GM23248 (cell line): ENCODE data around the gene ADRA2C. TPM values are rescaled to one million over a fixed set of nuclear protein-coding genes. Genes with fewer than 3 reads are reported as not detected.

Experiments used
- DNase-seq: peaks from one replicate; pipeline ENCODE4 v3.0.0-alpha.2; 2015
- H2AFZ ChIP-seq: fragments of 200-600 bp; sonication (generic); 2 replicates; pipeline ENCODE4 v1.6.1; 2016; ENCODE audit warnings: antibody characterized with exemption
- H3F3A ChIP-seq: fragments of 200-600 bp; sonication (generic); 2 replicates; pipeline ENCODE4 v1.6.1; 2016; ENCODE audit warnings: mild to moderate bottlenecking, antibody characterized with exemption, mixed run types; ENCODE audit not compliant: insufficient read depth
- H3K27ac ChIP-seq: fragments of 200-600 bp; sonication (generic); 2 replicates; pipeline ENCODE4 v1.5.1; 2016; ENCODE audit warnings: mild to moderate bottlenecking
- H3K27me3 ChIP-seq: fragments of 200-600 bp; sonication (generic); replicated peaks from 2 replicates; pipeline ENCODE4 v1.6.1; 2016; ENCODE audit warnings: mild to moderate bottlenecking; ENCODE audit not compliant: insufficient read depth
- H3K36me3 ChIP-seq: fragments of 200-600 bp; sonication (generic); 2 replicates; pipeline ENCODE4 v1.6.1; 2016; ENCODE audit warnings: low read depth, mild to moderate bottlenecking
- H3K4me1 ChIP-seq: fragments of 200-600 bp; sonication (generic); 2 replicates; pipeline ENCODE4 v1.6.1; 2016; ENCODE audit warnings: mild to moderate bottlenecking; ENCODE audit not compliant: insufficient read depth
- H3K4me2 ChIP-seq: fragments of 200-600 bp; sonication (generic); one replicate; pipeline ENCODE4 v1.6.1; 2016; ENCODE audit warnings: mild to moderate bottlenecking; ENCODE audit not compliant: unreplicated experiment
- H3K4me3 ChIP-seq: fragments of 200-600 bp; sonication (generic); 2 replicates; pipeline ENCODE4 v1.5.1; 2016; ENCODE audit warnings: mild to moderate bottlenecking
- H3K79me2 ChIP-seq: fragments of 200-600 bp; sonication (generic); 2 replicates; pipeline ENCODE4 v1.6.1; 2016; ENCODE audit warnings: mild to moderate bottlenecking; ENCODE audit not compliant: insufficient read depth
- H3K9ac ChIP-seq: fragments of 200-600 bp; sonication (generic); 2 replicates; pipeline ENCODE4 v1.6.1; 2016; ENCODE audit warnings: mild to moderate bottlenecking
- H3K9me2 ChIP-seq: fragments of 200-600 bp; sonication (generic); 2 replicates; pipeline ENCODE4 v1.6.1; 2016; ENCODE audit warnings: mixed run types, mild to moderate bottlenecking, moderate library complexity; ENCODE audit not compliant: insufficient read depth
- H3K9me3 ChIP-seq: fragments of 200-600 bp; sonication (generic); one replicate; pipeline ENCODE4 v1.6.1; 2017; ENCODE audit warnings: low read depth
- H4K20me1 ChIP-seq: fragments of 200-600 bp; sonication (generic); 2 replicates; pipeline ENCODE4 v1.6.0; 2016; ENCODE audit not compliant: insufficient read depth
- EZH2 ChIP-seq: fragments of 200-600 bp; sonication (generic); IDR thresholded peaks from 2 replicates; pipeline ENCODE4 v1.6.1; 2018; ENCODE audit warnings: antibody characterized with exemption, mild to moderate bottlenecking; ENCODE audit not compliant: insufficient read depth, poor library complexity, severe bottlenecking
- EZH2phosphoT487 ChIP-seq: fragments of 200-600 bp; sonication (generic); IDR thresholded peaks from 2 replicates; pipeline ENCODE4 v1.6.1; 2018; ENCODE audit warnings: antibody characterized with exemption, moderate library complexity, mild to moderate bottlenecking, low read depth; ENCODE audit not compliant: insufficient read depth
- WGBS, 2 experiments: methylation state at CpG; one replicate each; pipeline ENCODE4 v1.1.6; 2015 to 2017; ENCODE audit warnings: low lambda C conversion rate in 2 of 2, low coverage in 1 of 2; ENCODE audit errors: missing lambda C conversion rate in 2 of 2; 5-methylcytosine and 5-hydroxymethylcytosine counted together
- in situ Hi-C: fragments of 300-500 bp; cut with MboI; formaldehyde crosslinking; loops from 2 replicates; pipeline ENCODE4 v1.15.0; 2020
- polyA plus RNA-seq: library from polyadenylated mRNA; unstranded; fragments of >200 nt; fragmentation: Nextera tagmentation; extraction: Ambion mirVana; gene quantifications from 2 replicates; pipeline ENCODE4 v1.2.1, GENCODE V29; 2016
- total RNA-seq: library from RNA; depleted of rRNA; stranded (reverse); fragments of >200 nt; shearing (Covaris generic); gene quantifications from 2 replicates; pipeline ENCODE4 v1.2.3, GENCODE V29; 2014

ADRA2C gene
- total and polyA plus RNA-seq, 2 experiments from 2014 or later, result 0.14 to 2.2 TPM

GRCh38 chr4:3788366-3788660 is 22.1 kb downstream of the ADRA2C start:
- Histone ChIP-seq H3K27me3 (peaks cover 5% of the 10 kb centered on the region), H2AFZ (no peak overlapping the region), H3K9ac (no peak overlapping the region), H3K9me2 (no peaks in the 10 kb centered on the region), H3K27ac (no peak overlapping the region), H3K4me1 (no peaks in the 10 kb centered on the region), H3K36me3 (no peaks in the 10 kb centered on the region), H4K20me1 (no peaks in the 10 kb centered on the region), H3K4me3 (no peak overlapping the region), H3K9me3 (no peaks in the 10 kb centered on the region), H3K4me2 (no peak overlapping the region), H3K79me2 (no peaks in the 10 kb centered on the region), H3F3A (no peaks in the 10 kb centered on the region)
- TF ChIP-seq EZH2phosphoT487 (no peak), EZH2 (no peak)
- WGBS, 2 experiments, result 64 to 70% methylated on average over 13 of the region's 13 CpGs
- no peak for DNase-seq
- in situ Hi-C loops, result no loop called here

- H3K4me1 ChIP-seq, result no peaks in the 10 kb centered on the region
- H3F3A ChIP-seq, result no peaks in the 10 kb centered on the region
- no peaks in the 10 kb centered on the region for H3K9me3 ChIP-seq
- 51 to 63% methylated on average over 9 of the region's 9 CpGs for whole genome bisulfite sequencing, 2 experiments
- no peaks in the 10 kb centered on the region for H4K20me1 ChIP-seq
- H3K4me3 ChIP-seq, result no peak overlapping the region
- no peaks in the 10 kb centered on the region for H3K79me2 ChIP-seq
- no peaks in the 10 kb centered on the region for H3K9me2 ChIP-seq
- H2AFZ ChIP-seq, result no peak overlapping the region
- no peak overlapping the region for H3K9ac ChIP-seq
- in situ Hi-C loops, result no loop called here
- no peak overlapping the region for H3K27ac ChIP-seq
- DNase-seq, result no peak
- H3K36me3 ChIP-seq, result no peaks in the 10 kb centered on the region
- TF ChIP-seq EZH2 (no peak), EZH2phosphoT487 (no peak)
- peaks cover 5% of the 10 kb centered on the region for H3K27me3 ChIP-seq
- no peak overlapping the region for H3K4me2 ChIP-seq
Observed at GRCh38 chr4:3789587-3789986, 23.4 kb downstream of the ADRA2C start.

DNA sequence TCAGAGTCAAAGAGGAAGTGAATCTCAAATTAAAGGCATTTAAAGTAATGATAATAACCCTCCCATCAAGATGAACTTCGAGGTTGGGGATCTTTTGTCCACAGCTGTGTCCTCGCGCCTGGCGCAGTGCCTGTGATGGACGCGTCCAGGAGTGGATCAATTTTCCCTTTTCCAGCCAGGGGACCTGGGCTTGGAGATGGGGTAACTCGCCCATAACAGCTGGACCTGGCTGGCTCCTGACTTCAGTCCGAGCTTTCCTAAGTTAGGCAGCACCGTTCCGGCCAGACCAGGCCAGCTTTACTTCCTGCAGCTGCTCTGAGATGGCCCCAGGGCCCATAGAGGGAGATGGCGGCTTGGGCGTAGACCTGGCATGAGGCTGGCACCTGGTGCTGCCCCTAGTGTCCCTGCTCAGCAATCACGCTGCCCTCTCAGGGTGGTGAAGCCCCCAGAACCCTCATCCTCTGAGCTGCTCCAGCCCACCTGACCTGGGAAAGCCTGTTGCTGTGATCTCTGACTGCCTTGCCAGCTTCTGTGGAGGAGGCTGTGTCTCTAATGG is 23.9 kb downstream of the ADRA2C start:
- H3K9me2 ChIP-seq, result no peaks in the 10 kb centered on the region
- H3K27me3 ChIP-seq, result peaks cover 5% of the 10 kb centered on the region
- H3K4me3 ChIP-seq, result no peak overlapping the region
- H3F3A ChIP-seq, result no peaks in the 10 kb centered on the region
- H3K79me2 ChIP-seq, result no peaks in the 10 kb centered on the region
- no peaks in the 10 kb centered on the region for H3K9me3 ChIP-seq
- in situ Hi-C loops, result no loop called here
- no peak overlapping the region for H3K27ac ChIP-seq
- no peak overlapping the region for H3K4me2 ChIP-seq
- TF ChIP-seq EZH2phosphoT487 (no peak), EZH2 (no peak)
- H4K20me1 ChIP-seq, result no peaks in the 10 kb centered on the region
- H3K36me3 ChIP-seq, result no peaks in the 10 kb centered on the region
- H3K4me1 ChIP-seq, result no peaks in the 10 kb centered on the region
- H3K9ac ChIP-seq, result no peak overlapping the region
- H2AFZ ChIP-seq, result no peak overlapping the region
- WGBS, 2 experiments, result 63 to 68% methylated on average over 12 to 13 of the region's 13 CpGs
- no peak for DNase-seq

DNA sequence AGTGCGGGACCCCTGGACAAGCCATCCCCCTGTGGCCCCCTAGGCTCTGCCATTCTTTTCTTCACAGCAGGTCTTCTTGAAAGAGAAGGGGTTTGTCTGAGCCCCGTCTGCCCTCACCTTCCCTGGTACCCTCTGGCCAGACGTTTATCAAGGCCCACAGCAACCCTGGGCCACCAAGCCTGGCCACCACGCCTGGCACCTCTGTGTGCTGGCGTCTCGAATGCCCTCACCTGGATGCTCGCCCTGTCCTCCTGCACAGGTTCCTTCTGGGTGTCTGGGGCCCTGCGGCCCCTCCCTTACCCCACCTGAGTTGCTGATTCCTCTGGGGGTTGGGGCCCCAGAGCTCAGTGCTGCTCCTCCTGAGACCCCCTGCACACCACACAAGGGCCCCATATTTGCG is 25.1 kb downstream of the ADRA2C start:
- WGBS, 2 experiments, result 39 to 44% methylated on average over 8 to 9 of the region's 9 CpGs
- Histone ChIP-seq H3K36me3 (no peaks in the 10 kb centered on the region), H3K27ac (no peak overlapping the region), H3K4me2 (no peak overlapping the region), H3K9me3 (no peaks in the 10 kb centered on the region), H2AFZ (no peak overlapping the region), H3K9ac (no peak overlapping the region), H4K20me1 (no peaks in the 10 kb centered on the region), H3K27me3 (peaks cover 5% of the 10 kb centered on the region), H3K4me3 (no peak overlapping the region), H3K9me2 (no peaks in the 10 kb centered on the region), H3K4me1 (no peaks in the 10 kb centered on the region), H3K79me2 (no peaks in the 10 kb centered on the region), H3F3A (no peaks in the 10 kb centered on the region)
- no peak for DNase-seq
- in situ Hi-C loops, result no loop called here
- no peak for TF ChIP-seq EZH2phosphoT487
- no peak for TF ChIP-seq EZH2
